Mesendoderm (in vitro differentiated cells): ENCODE data around the gene HSPA4L.

ENCODE experiments used
- DNase-seq: peaks from one replicate; pipeline ENCODE4 v3.0.0; 2013
- H2AK5ac ChIP-seq: 2 replicates; pipeline ENCODE4 v1.6.1; 2013; ENCODE audit warnings: low read length, inconsistent platforms
- H2BK120ac ChIP-seq: 2 replicates; pipeline ENCODE4 v1.6.1; 2013; ENCODE audit warnings: low read depth, mild to moderate bottlenecking, low read length, moderate library complexity, mixed read lengths
- H2BK15ac ChIP-seq: replicated peaks from 2 replicates; pipeline ENCODE4 v1.6.1; 2013; ENCODE audit warnings: low read depth, mild to moderate bottlenecking, moderate library complexity
- H2BK5ac ChIP-seq: 2 replicates; pipeline ENCODE4 v1.6.1; 2013; ENCODE audit warnings: low read length, inconsistent platforms
- H3K18ac ChIP-seq: 2 replicates; pipeline ENCODE4 v1.6.1; 2013; ENCODE audit warnings: mild to moderate bottlenecking, low read length, mixed read lengths
- H3K23ac ChIP-seq: one replicate; pipeline ENCODE4 v1.6.1; 2013; ENCODE audit warnings: low read length
- H3K27ac ChIP-seq: 2 replicates; pipeline ENCODE4 v1.5.1; 2013; ENCODE audit warnings: low read depth, mild to moderate bottlenecking, inconsistent platforms, low read length, moderate library complexity
- H3K27me3 ChIP-seq: 2 replicates; pipeline ENCODE4 v1.6.1; 2013; ENCODE audit warnings: low read length, control low read depth, mild to moderate bottlenecking, inconsistent platforms; ENCODE audit not compliant: insufficient read depth, poor library complexity
- H3K36me3 ChIP-seq: 2 replicates; pipeline ENCODE4 v1.6.1; 2013; ENCODE audit warnings: low read length, inconsistent platforms; ENCODE audit not compliant: control insufficient read depth, insufficient read depth
- H3K4ac ChIP-seq: one replicate; pipeline ENCODE4 v1.6.1; 2013; ENCODE audit warnings: low read depth, mild to moderate bottlenecking, low read length, moderate library complexity
- H3K4me1 ChIP-seq: 2 replicates; pipeline ENCODE4 v1.6.1; 2013; ENCODE audit warnings: low read depth, low read length, inconsistent platforms; ENCODE audit not compliant: control insufficient read depth
- H3K4me2 ChIP-seq: 2 replicates; pipeline ENCODE4 v1.6.1; 2013; ENCODE audit warnings: low read length
- H3K4me3 ChIP-seq: 2 replicates; pipeline ENCODE4 v1.5.1; 2013; ENCODE audit warnings: mild to moderate bottlenecking, low read length
- H3K56ac ChIP-seq: one replicate; pipeline ENCODE4 v1.6.1; 2013; ENCODE audit warnings: low read length
- H3K79me1 ChIP-seq: 2 replicates; pipeline ENCODE4 v1.6.1; 2013; ENCODE audit warnings: low read length, inconsistent platforms
- H3K79me2 ChIP-seq: 2 replicates; pipeline ENCODE4 v1.6.1; 2013; ENCODE audit warnings: mild to moderate bottlenecking, low read length; ENCODE audit not compliant: control insufficient read depth, insufficient read depth
- H3K9ac ChIP-seq: 2 replicates; pipeline ENCODE4 v1.6.1; 2013; ENCODE audit warnings: low read length, inconsistent platforms
- H4K5ac ChIP-seq: one replicate; pipeline ENCODE4 v1.6.1; 2013; ENCODE audit warnings: low read length
- H4K8ac ChIP-seq: one replicate; pipeline ENCODE4 v1.6.1; 2013; ENCODE audit warnings: low read depth, mild to moderate bottlenecking, control low read depth, low read length, moderate library complexity
- WGBS: extraction: QIAGEN DNeasy Blood & Tissue Kit; methylation state at CpG from one replicate; pipeline ENCODE4 v1.1.7; 2013; ENCODE audit warnings: low lambda C conversion rate, missing lambda C conversion rate; ENCODE audit not compliant: insufficient coverage; ENCODE audit errors: extremely low coverage; 5-methylcytosine and 5-hydroxymethylcytosine counted together

HSPA4L gene

DNA sequence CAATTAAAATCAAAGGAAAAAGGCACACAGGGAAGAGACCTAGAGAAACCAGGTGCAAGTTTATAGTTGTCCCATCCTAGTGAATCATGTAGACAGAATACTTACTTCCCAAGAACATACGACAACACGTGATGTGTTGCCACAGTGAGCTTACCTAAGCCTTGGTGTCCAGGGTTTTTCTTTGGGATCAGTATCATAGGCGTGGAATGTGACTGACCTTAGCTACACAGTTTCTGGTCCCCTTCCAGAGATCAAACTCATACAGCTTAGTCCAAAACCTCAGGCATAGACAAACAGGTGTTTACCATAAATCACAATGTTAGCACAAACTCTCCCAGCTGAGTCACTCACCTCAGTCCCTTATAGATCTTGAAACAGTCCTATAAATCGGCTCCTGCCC lies 34.2 kb upstream of the HSPA4L start:
- Histone ChIP-seq H2BK15ac (no peak overlapping the region), H3K56ac (no peak overlapping the region), H3K4me3 (no peak overlapping the region), H2BK120ac (no peak overlapping the region), H3K9ac (no peak overlapping the region), H3K4ac (no peak overlapping the region), H3K18ac (no peak overlapping the region), H3K4me1 (no peaks in the 10 kb centered on the region), H4K8ac (no peak overlapping the region), H2AK5ac (no peak overlapping the region), H3K4me2 (no peak overlapping the region), H2BK5ac (no peak overlapping the region), H3K79me1 (no peaks in the 10 kb centered on the region), H3K23ac (no peak overlapping the region), H3K79me2 (no peaks in the 10 kb centered on the region), H3K27me3 (no peaks in the 10 kb centered on the region), H4K5ac (no peak overlapping the region), H3K27ac (no peak overlapping the region), H3K36me3 (no peaks in the 10 kb centered on the region)
- no peak for DNase-seq
- WGBS = no CpG with 5 or more reads among the region's 4 CpGs

DNA sequence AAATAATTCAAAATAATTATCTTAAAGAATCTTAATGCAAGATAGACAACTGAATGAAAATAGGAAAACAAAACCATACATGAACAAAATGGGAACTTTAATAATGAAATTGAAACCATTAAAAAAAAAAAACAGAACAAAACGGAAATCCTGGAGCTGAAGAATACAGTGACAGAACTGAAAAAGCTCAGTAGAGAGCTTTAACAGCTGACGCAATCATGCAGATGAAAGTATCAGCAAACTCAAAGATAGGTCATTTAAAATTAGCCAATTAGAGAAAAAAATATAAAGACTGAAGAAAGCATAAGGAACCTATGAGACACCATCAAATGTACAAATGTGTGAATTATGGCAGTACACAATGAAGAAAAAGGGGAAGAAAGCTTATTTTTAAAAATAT lies 33.2 kb upstream of the HSPA4L start:
- Histone ChIP-seq H2BK120ac (no peak overlapping the region), H3K27ac (no peak overlapping the region), H4K8ac (no peak overlapping the region), H3K4me1 (no peaks in the 10 kb centered on the region), H2BK15ac (no peak overlapping the region), H3K18ac (no peak overlapping the region), H2BK5ac (no peak overlapping the region), H3K4ac (no peak overlapping the region), H3K79me1 (no peaks in the 10 kb centered on the region), H3K4me3 (no peak overlapping the region), H3K23ac (no peak overlapping the region), H3K27me3 (no peaks in the 10 kb centered on the region), H3K4me2 (no peak overlapping the region), H3K56ac (no peak overlapping the region), H3K9ac (no peak overlapping the region), H4K5ac (no peak overlapping the region), H2AK5ac (no peak overlapping the region), H3K36me3 (no peaks in the 10 kb centered on the region), H3K79me2 (no peaks in the 10 kb centered on the region)
- WGBS = no CpG with 5 or more reads among the region's 2 CpGs
- DNase-seq = no peak

DNA sequence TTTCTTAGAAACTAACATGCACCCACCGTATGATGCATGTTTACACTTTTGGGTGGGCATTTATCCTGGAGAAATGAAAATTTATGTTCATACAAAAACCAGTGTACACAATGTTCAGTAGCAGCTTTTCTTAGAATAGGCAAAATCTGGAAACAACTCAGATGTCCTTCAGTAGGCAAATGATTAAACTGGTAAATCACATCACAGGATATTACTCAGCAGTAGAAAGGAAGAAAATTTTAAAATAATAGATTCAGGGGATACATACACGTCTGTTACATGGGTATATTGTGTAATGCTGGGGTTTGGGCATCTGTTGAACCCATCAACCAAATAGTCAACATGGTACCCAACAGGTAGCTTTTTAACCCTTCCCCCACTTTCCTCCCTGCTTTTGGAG lies 25.2 kb upstream of the HSPA4L start:
- no peaks in the 10 kb centered on the region for H3K4me1 ChIP-seq
- WGBS = no CpG with 5 or more reads among the region's 2 CpGs
- no peaks in the 10 kb centered on the region for H3K27me3 ChIP-seq
- no peak overlapping the region for H3K56ac ChIP-seq
- H3K9ac ChIP-seq = no peak overlapping the region
- no peak for DNase-seq
- no peak overlapping the region for H4K8ac ChIP-seq
- H3K36me3 ChIP-seq = no peaks in the 10 kb centered on the region
- H3K4ac ChIP-seq = no peak overlapping the region
- H3K4me2 ChIP-seq = no peak overlapping the region
- H3K23ac ChIP-seq = no peak overlapping the region
- H3K18ac ChIP-seq = no peak overlapping the region
- no peak overlapping the region for H3K4me3 ChIP-seq
- H4K5ac ChIP-seq = no peak overlapping the region
- no peaks in the 10 kb centered on the region for H3K79me1 ChIP-seq
- no peaks in the 10 kb centered on the region for H3K79me2 ChIP-seq
- no peak overlapping the region for H2AK5ac ChIP-seq
- H2BK15ac ChIP-seq = no peak overlapping the region
- no peak overlapping the region for H2BK120ac ChIP-seq
- no peak overlapping the region for H3K27ac ChIP-seq
- no peak overlapping the region for H2BK5ac ChIP-seq

DNA sequence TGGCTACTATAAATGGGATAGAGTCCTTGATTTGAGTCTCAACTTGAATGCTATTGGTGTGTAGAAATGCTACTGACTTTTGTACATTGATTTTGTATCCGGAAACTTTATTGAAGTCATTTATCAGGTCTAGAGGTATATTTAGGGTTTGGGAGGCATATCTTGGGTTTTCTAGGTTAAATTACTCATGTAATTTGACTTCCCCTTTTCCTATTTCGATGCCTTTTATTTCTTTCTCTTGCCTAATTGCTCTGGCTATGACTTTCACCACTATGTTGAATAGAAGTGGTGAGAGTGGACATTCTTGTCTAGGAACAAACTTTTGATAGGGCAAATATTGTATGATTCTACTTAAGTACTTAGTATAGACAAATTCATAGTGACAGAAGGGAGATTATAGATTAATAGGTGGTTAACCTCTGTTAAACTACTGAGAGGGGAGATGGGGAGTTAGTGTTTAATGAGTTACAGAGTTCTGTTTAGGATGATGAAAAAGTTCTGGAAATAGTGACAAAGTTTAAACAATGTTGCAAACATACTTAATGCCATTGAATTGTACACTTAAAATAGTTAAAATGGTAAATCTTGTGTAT lies 22.8 kb upstream of the HSPA4L start:
- no peak overlapping the region for H2BK15ac ChIP-seq
- no peak overlapping the region for H2BK5ac ChIP-seq
- H3K4me1 ChIP-seq = no peaks in the 10 kb centered on the region
- H3K18ac ChIP-seq = no peak overlapping the region
- WGBS = no CpG with 5 or more reads among the region's 2 CpGs
- H3K79me2 ChIP-seq = no peaks in the 10 kb centered on the region
- H3K4me2 ChIP-seq = no peak overlapping the region
- H3K4ac ChIP-seq = no peak overlapping the region
- H3K23ac ChIP-seq = no peak overlapping the region
- H3K56ac ChIP-seq = no peak overlapping the region
- H3K36me3 ChIP-seq = no peaks in the 10 kb centered on the region
- H3K27me3 ChIP-seq = no peaks in the 10 kb centered on the region
- no peak overlapping the region for H3K27ac ChIP-seq
- H3K4me3 ChIP-seq = no peak overlapping the region
- H3K79me1 ChIP-seq = no peaks in the 10 kb centered on the region
- no peak overlapping the region for H4K8ac ChIP-seq
- no peak overlapping the region for H2AK5ac ChIP-seq
- DNase-seq = no peak
- H3K9ac ChIP-seq = no peak overlapping the region
- no peak overlapping the region for H4K5ac ChIP-seq
- no peak overlapping the region for H2BK120ac ChIP-seq

DNA sequence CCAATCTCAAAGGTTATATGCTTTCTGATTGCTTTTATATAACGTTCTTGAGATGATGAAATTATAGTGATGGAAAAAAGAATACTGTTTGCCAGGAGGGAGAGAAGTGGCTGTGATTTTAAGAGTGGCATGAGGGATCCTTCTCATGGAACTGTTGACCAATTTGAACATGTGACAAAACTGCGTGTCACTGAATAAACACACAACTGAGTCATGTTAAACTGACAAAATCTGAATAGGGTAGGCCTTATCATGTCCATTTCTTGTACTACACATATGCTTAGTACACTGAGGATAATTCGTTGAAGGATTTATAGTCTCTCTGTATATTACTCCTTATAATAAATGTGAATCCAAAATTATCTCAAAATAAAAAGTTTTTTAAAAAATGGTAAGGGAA lies 22.2 kb upstream of the HSPA4L start:
- Histone ChIP-seq H2AK5ac (no peak overlapping the region), H3K23ac (no peak overlapping the region), H3K79me2 (no peaks in the 10 kb centered on the region), H4K8ac (no peak overlapping the region), H2BK15ac (no peak overlapping the region), H3K18ac (no peak overlapping the region), H4K5ac (no peak overlapping the region), H3K36me3 (no peaks in the 10 kb centered on the region), H3K56ac (no peak overlapping the region), H3K9ac (no peak overlapping the region), H3K4ac (no peak overlapping the region), H3K4me2 (no peak overlapping the region), H3K4me1 (no peaks in the 10 kb centered on the region), H3K27ac (no peak overlapping the region), H3K27me3 (no peaks in the 10 kb centered on the region), H3K4me3 (no peak overlapping the region), H2BK5ac (no peak overlapping the region), H2BK120ac (no peak overlapping the region), H3K79me1 (no peaks in the 10 kb centered on the region)
- no CpG with 5 or more reads among the region's 3 CpGs for WGBS
- DNase-seq = no peak

DNA sequence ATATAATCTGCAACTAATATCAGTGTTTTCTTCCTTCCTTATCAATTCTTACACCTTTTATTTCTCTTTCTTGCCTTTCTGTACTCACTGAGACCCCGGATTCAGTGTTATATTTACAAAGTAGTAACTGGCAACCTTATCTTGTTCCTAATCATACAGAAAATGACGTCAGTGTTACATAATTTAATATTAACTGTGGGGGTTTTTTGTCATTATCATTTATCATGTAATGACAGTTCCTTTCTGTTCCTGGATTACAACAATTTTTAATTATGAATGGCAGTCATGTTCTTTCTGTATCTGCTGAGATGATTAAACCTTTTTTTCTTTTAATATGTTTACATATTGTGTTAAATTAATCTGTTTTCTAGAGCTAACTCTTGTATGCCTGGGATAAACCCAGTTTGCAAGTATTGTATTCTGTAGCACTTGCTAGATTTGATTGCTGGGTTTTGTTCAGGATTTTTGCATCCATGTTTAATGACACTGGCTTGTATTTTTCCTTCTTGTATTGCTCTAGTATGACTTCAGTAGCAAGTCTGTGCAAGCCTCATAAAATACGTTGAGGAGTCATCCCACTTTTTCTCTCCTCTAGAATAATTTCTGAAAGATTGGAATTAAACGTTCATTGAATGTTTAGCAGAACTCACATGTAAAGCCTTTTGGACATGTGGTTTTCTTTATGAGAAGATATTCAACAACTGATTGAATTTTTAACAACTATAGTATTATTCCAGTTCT lies 10.4 kb upstream of the HSPA4L start:
- no CpG with 5 or more reads among the region's 4 CpGs for WGBS
- Histone ChIP-seq H2BK15ac (no peak overlapping the region), H3K56ac (no peak overlapping the region), H3K4me1 (peaks cover 1% of the 10 kb centered on the region), H3K4me2 (no peak overlapping the region), H2BK120ac (no peak overlapping the region), H3K4me3 (no peak overlapping the region), H3K27me3 (no peaks in the 10 kb centered on the region), H3K18ac (no peak overlapping the region), H3K23ac (no peak overlapping the region), H4K5ac (no peak overlapping the region), H3K9ac (no peak overlapping the region), H3K79me1 (no peaks in the 10 kb centered on the region), H3K36me3 (no peaks in the 10 kb centered on the region), H2AK5ac (no peak overlapping the region), H4K8ac (no peak overlapping the region), H3K79me2 (no peaks in the 10 kb centered on the region), H3K4ac (no peak overlapping the region), H3K27ac (no peak overlapping the region), H2BK5ac (no peak overlapping the region)
- DNase-seq = no peak
